Measurements from ENCODE around the gene C11orf16. TPM values are rescaled to one million over a fixed set of nuclear protein-coding genes. Genes with fewer than 3 reads are reported as not detected.
A peak's percentile ranks its signal among the peaks of the same experiment; 100 is the strongest.

The C11orf16 gene
- total RNA-seq, 1 donor from 2014 or later, result not detected

DNA sequence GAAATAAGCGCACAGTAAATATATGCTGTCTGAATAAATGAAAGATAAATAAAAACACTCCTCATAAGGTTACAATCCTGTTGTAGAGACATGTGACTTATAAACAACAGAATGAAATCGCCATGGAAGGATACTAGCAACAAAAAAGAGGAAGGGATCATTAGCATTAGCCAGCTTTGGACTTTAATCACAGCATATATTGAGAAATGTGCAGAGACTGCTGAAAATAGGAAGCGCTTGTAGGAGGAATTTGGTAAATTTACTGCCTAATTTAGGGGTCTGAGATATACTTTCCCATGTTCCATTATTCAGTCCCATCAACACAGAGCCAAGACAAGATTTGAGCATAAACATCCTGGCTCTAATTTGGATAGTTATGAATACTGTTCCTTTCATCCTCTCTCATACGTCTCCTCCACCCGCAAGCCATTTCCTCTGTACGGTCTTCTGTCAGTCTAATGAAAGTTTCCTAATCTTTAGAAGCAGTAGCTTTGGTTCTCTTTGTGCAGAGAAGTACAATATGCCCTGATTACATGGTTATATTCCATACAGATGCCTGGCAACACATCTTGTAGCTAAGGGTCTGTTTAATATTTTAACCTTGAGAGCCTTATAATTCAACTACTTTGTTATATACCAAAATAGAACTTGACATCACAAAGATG lies 58.9 kb downstream of the C11orf16 start:
- no peak overlapping the region for H3K4me3 Mint-ChIP-seq
- no peaks in the 10 kb centered on the region for H3K36me3 Mint-ChIP-seq
- H3K4me1 Mint-ChIP-seq (ENCODE audit: unreplicated experiment), result peaks cover 18% of the 10 kb centered on the region
- DNase-seq (ENCODE audit: extremely low spot score, unreplicated experiment), result no peak
- no peaks in the 10 kb centered on the region for H3K9me3 Mint-ChIP-seq
- no peaks in the 10 kb centered on the region for H3K27me3 Mint-ChIP-seq
- TF ChIP-seq, protein P1, sequence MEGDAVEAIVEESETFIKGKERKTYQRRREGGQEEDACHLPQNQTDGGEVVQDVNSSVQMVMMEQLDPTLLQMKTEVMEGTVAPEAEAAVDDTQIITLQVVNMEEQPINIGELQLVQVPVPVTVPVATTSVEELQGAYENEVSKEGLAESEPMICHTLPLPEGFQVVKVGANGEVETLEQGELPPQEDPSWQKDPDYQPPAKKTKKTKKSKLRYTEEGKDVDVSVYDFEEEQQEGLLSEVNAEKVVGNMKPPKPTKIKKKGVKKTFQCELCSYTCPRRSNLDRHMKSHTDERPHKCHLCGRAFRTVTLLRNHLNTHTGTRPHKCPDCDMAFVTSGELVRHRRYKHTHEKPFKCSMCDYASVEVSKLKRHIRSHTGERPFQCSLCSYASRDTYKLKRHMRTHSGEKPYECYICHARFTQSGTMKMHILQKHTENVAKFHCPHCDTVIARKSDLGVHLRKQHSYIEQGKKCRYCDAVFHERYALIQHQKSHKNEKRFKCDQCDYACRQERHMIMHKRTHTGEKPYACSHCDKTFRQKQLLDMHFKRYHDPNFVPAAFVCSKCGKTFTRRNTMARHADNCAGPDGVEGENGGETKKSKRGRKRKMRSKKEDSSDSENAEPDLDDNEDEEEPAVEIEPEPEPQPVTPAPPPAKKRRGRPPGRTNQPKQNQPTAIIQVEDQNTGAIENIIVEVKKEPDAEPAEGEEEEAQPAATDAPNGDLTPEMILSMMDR (conservative IDR thresholded peaks at IDR 0.05), result no peak
- no peak overlapping the region for H3K27ac Mint-ChIP-seq

DNA sequence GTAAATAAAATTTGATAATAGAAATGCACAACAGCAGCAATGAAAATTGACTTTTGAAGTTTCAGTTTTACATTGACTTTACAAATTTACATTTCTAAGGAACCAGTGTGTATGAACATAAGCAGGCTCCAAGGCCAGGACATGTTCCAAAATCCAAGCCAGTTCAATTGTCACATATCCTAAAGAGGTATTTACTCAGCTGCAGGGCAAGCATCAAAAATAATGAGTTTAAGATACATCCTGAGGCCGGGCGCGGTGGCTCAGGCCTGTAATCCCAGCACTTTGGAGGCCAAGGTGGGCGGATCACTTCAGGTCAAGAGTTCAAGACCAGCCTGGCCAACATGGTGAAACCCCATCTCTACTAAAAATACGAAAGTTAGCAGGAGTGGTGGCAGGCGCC lies 60.8 kb downstream of the C11orf16 start:
- Mint-ChIP-seq H3K27me3 (no peaks in the 10 kb centered on the region), H3K4me1 (ENCODE audit: unreplicated experiment) (peaks cover 32% of the 10 kb centered on the region), H3K27ac (peak overlapping the region; percentile 70), H3K36me3 (no peaks in the 10 kb centered on the region), H3K9me3 (no peaks in the 10 kb centered on the region), H3K4me3 (peak overlapping the region; percentile 88)
- TF ChIP-seq, protein P1 (conservative IDR thresholded peaks at IDR 0.05), result no peak
- DNase-seq (ENCODE audit: extremely low spot score, unreplicated experiment), result no peak

DNA sequence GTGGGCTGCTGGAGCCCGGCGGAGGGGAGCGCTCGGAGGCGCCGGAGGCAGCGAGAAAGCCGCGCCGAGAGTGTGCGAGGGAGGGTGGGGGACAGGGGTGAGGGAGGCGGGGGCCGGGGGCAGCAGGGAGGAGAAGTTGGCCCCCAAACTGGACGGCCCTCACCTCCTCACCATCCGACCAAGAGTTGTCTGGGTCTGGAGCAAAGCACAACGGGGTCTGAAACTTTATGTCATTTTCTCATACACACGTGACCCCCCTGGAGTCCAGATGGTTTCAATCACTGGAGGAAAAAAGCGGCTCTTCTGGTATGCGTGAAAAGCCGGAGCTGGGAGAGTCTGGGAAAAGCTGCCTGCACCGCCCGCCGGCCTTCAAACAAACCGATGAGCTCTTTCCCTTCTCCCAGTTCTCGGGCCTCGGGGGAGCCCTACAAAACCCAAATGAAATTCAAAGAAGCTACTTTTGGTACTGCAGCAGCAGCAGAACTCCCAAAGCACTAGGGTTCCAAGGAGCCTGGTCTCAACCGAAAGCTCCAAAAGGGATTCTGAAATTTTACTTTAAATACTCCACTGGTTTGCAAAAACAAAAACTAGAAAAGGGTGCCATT lies 61.5 kb downstream of the C11orf16 start:
- H3K4me1 Mint-ChIP-seq (ENCODE audit: unreplicated experiment), result peaks cover 38% of the 10 kb centered on the region
- H3K27ac Mint-ChIP-seq, result peak overlapping the region; percentile 70
- H3K4me3 Mint-ChIP-seq, result peak overlapping the region; percentile 88
- H3K27me3 Mint-ChIP-seq, result no peaks in the 10 kb centered on the region
- TF ChIP-seq, protein P1 (conservative IDR thresholded peaks at IDR 0.05), result no peak
- DNase-seq (ENCODE audit: extremely low spot score, unreplicated experiment), result peak; percentile 83
- no peaks in the 10 kb centered on the region for H3K9me3 Mint-ChIP-seq
- H3K36me3 Mint-ChIP-seq, result no peaks in the 10 kb centered on the region

DNA sequence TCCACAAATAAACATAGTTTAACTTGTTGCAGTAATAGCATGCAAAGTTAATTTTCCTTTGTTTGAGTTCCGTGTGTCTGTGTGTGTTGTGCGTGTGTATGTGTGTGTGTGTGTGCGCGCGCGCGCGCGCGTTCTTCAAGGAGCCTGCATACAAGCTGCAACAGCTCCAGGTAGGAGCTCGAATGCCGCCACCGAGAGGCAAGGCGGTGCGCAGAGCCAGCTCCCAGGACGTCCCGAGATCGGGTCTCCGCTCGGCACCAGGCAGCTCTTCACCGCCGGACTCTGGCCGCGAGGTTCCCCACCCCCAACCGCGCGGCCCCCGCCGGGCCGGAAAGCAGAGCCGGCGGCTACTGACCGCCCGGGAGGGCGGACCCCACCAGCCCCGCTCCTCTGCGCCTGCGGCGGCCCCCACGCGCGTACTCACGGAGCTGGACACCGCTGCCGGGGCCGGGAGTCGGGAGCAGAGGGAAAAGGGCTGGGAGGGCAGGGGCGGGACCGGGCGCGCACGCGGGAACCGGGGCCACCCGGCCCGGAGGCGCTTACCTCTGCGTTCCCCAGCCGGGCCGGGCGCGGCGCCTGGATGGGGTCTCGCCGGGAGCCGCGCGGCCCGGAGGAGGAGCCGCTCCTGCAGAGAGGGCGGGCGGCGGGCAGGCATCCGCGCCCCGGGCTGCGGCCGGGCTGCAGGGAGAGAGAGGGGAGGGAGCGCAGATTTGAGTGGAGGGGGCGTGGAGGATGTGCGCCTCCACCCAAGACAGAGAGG lies 62.2 kb downstream of the C11orf16 start:
- Mint-ChIP-seq H3K27me3 (no peaks in the 10 kb centered on the region), H3K4me3 (peak overlapping the region; percentile 95), H3K27ac (peak overlapping the region; percentile 83), H3K4me1 (ENCODE audit: unreplicated experiment) (peaks cover 40% of the 10 kb centered on the region), H3K36me3 (no peaks in the 10 kb centered on the region), H3K9me3 (no peaks in the 10 kb centered on the region)
- TF ChIP-seq, protein P1 (conservative IDR thresholded peaks at IDR 0.05), result no peak
- peak; percentile 82 for DNase-seq (ENCODE audit: extremely low spot score, unreplicated experiment)

Other genes with a start within 250 kb of the C11orf16 start
- gene AKIP1, start 21.8 kb downstream of the C11orf16 start, total RNA-seq (ENCODE audit: low replicate concordance), result 14.9 and 16.5 TPM in 2 replicates
- not detected in 2 replicates for gene ASCL3, start 10.1 kb upstream of the C11orf16 start, total RNA-seq (ENCODE audit: low replicate concordance)
- gene TMEM9B, start 31.5 kb upstream of the C11orf16 start, total RNA-seq (ENCODE audit: low replicate concordance), result 26.1 and 45.5 TPM in 2 replicates
- 0.92 and 1.1 TPM in 2 replicates for gene NRIP3, start 71.1 kb upstream of the C11orf16 start, total RNA-seq (ENCODE audit: low replicate concordance)
- 7.9 and 12.7 TPM in 2 replicates for gene SCUBE2, start 158.7 kb upstream of the C11orf16 start, total RNA-seq (ENCODE audit: low replicate concordance)